ENCODE measurements around the gene CD99. TPM values are rescaled to one million over a fixed set of nuclear protein-coding genes. Genes with fewer than 3 reads are reported as not detected.

The CD99 gene
- total RNA-seq, 1 donor = 455 TPM

- Histone ChIP-seq H4K20me1 (ENCODE audit: insufficient read depth, low read length) (peaks cover 39% of the 10 kb centered on the region), H3K27me3 (ENCODE audit: insufficient read depth, low read length) (no peaks in the 10 kb centered on the region)
- peak; percentile 85 for DNase-seq (ENCODE audit: insufficient read length, low spot score, missing footprints)
Observed at GRCh38 chrX:2694914-2695267, 3.8 kb downstream of the CD99 start.

GRCh38 chrX:2696698-2697215 is 5.7 kb downstream of the CD99 start:
- TF ChIP-seq CTCF (IDR thresholded peaks at IDR 0.05; ENCODE audit: extremely low read depth, low read depth, low read length) = no peak
- Histone ChIP-seq H3K36me3 (ENCODE audit: insufficient read depth, low read length) (peaks cover 7% of the 10 kb centered on the region), H3K4me1 (ENCODE audit: insufficient read depth, low read length) (peaks cover 41% of the 10 kb centered on the region)

More at GRCh38 chrX:2694914-2695267, 3.8 kb downstream of the CD99 start:
- Histone ChIP-seq H3K4me1 (ENCODE audit: insufficient read depth, low read length) (peaks cover 41% of the 10 kb centered on the region), H3K4me3 (ENCODE audit: insufficient read depth, low read length) (peak overlapping the region; percentile 16), H3K4me2 (ENCODE audit: insufficient read depth, low read length) (peak overlapping the region; percentile 92), H3K79me2 (ENCODE audit: insufficient read depth, low read length) (peaks cover 72% of the 10 kb centered on the region), H3K36me3 (ENCODE audit: insufficient read depth, low read length) (peaks cover 5% of the 10 kb centered on the region), H3K27ac (ENCODE audit: low read depth, low read length) (peak overlapping the region; percentile 68), H2AFZ (ENCODE audit: low read length) (no peak overlapping the region), H3K9me3 (ENCODE audit: low read depth, low read length) (no peaks in the 10 kb centered on the region)
- TF ChIP-seq CTCF (IDR thresholded peaks at IDR 0.05; ENCODE audit: extremely low read depth, low read depth, low read length) = no peak

GRCh38 chrX:2697306-2697705 is 6.2 kb downstream of the CD99 start:
- Histone ChIP-seq H3K9me3 (ENCODE audit: low read depth, low read length) (no peaks in the 10 kb centered on the region), H3K36me3 (ENCODE audit: insufficient read depth, low read length) (peaks cover 7% of the 10 kb centered on the region), H3K79me2 (ENCODE audit: insufficient read depth, low read length) (peaks cover 96% of the 10 kb centered on the region), H4K20me1 (ENCODE audit: insufficient read depth, low read length) (peaks cover 59% of the 10 kb centered on the region), H3K4me3 (ENCODE audit: insufficient read depth, low read length) (peak overlapping the region; percentile 6), H3K4me1 (ENCODE audit: insufficient read depth, low read length) (peaks cover 39% of the 10 kb centered on the region), H2AFZ (ENCODE audit: low read length) (no peak overlapping the region), H3K4me2 (ENCODE audit: insufficient read depth, low read length) (peak overlapping the region; percentile 38), H3K27ac (ENCODE audit: low read depth, low read length) (peak overlapping the region; percentile 68), H3K27me3 (ENCODE audit: insufficient read depth, low read length) (no peaks in the 10 kb centered on the region)
- TF ChIP-seq CTCF (IDR thresholded peaks at IDR 0.05; ENCODE audit: extremely low read depth, low read depth, low read length) = no peak
- DNase-seq (ENCODE audit: insufficient read length, low spot score, missing footprints) = no peak

More at GRCh38 chrX:2696698-2697215, 5.7 kb downstream of the CD99 start:
- peaks cover 57% of the 10 kb centered on the region for H4K20me1 ChIP-seq (ENCODE audit: insufficient read depth, low read length)
- H2AFZ ChIP-seq (ENCODE audit: low read length) = no peak overlapping the region
- H3K27me3 ChIP-seq (ENCODE audit: insufficient read depth, low read length) = no peaks in the 10 kb centered on the region
- H3K79me2 ChIP-seq (ENCODE audit: insufficient read depth, low read length) = peaks cover 91% of the 10 kb centered on the region
- H3K27ac ChIP-seq (ENCODE audit: low read depth, low read length) = peak overlapping the region; percentile 68
- H3K9me3 ChIP-seq (ENCODE audit: low read depth, low read length) = no peaks in the 10 kb centered on the region
- peak overlapping the region; percentile 38 for H3K4me2 ChIP-seq (ENCODE audit: insufficient read depth, low read length)
- peak overlapping the region; percentile 6 for H3K4me3 ChIP-seq (ENCODE audit: insufficient read depth, low read length)
- peak; percentile 96 for DNase-seq (ENCODE audit: insufficient read length, low spot score, missing footprints)

- Histone ChIP-seq H3K4me2 (ENCODE audit: insufficient read depth, low read length) (peak overlapping the region; percentile 38), H3K4me1 (ENCODE audit: insufficient read depth, low read length) (peaks cover 34% of the 10 kb centered on the region), H3K79me2 (ENCODE audit: insufficient read depth, low read length) (peaks cover 97% of the 10 kb centered on the region), H3K36me3 (ENCODE audit: insufficient read depth, low read length) (peaks cover 7% of the 10 kb centered on the region), H3K9me3 (ENCODE audit: low read depth, low read length) (no peaks in the 10 kb centered on the region), H3K27me3 (ENCODE audit: insufficient read depth, low read length) (no peaks in the 10 kb centered on the region), H2AFZ (ENCODE audit: low read length) (no peak overlapping the region), H3K27ac (ENCODE audit: low read depth, low read length) (peak overlapping the region; percentile 68), H4K20me1 (ENCODE audit: insufficient read depth, low read length) (peaks cover 55% of the 10 kb centered on the region), H3K4me3 (ENCODE audit: insufficient read depth, low read length) (no peak overlapping the region)
- no peak for DNase-seq (ENCODE audit: insufficient read length, low spot score, missing footprints)
- no peak for TF ChIP-seq CTCF (IDR thresholded peaks at IDR 0.05; ENCODE audit: extremely low read depth, low read depth, low read length)
Observed at GRCh38 chrX:2697741-2698299, 6.7 kb downstream of the CD99 start.

Measured in osteoblast (primary cell).